Activated CD4-positive, alpha-beta T cell treated with anti-CD3 and anti-CD28 coated beads, Interleukin-2, Interleukin-4, amounts not matched to agents 100 ng/mL and 50 ng/mL, durations not matched to agents 16 hours and 8 hours (primary cell): Measurements from ENCODE around the gene SYNE1.

Experiments used
- DNase-seq: peaks from one replicate; pipeline ENCODE4 v3.0.0-alpha.2; 2020; ENCODE audit warnings: low spot score

SYNE1 gene

GRCh38 chr6:152420696-152421095 lies 216.5 kb downstream of the SYNE1 start:
- DNase-seq: no peak

GRCh38 chr6:152418551-152418950 lies 218.6 kb downstream of the SYNE1 start:
- DNase-seq: no peak

- no peak for DNase-seq
Measured at GRCh38 chr6:152416652-152417051, 220.5 kb downstream of the SYNE1 start.

GRCh38 chr6:152404936-152405595 lies 232.1 kb downstream of the SYNE1 start:
- no peak for DNase-seq

GRCh38 chr6:152404086-152404857 lies 232.9 kb downstream of the SYNE1 start:
- no peak for DNase-seq

GRCh38 chr6:152402791-152403190 lies 234.4 kb downstream of the SYNE1 start:
- DNase-seq: no peak

- no peak for DNase-seq
Measured at GRCh38 chr6:152401978-152402377, 235.2 kb downstream of the SYNE1 start.

GRCh38 chr6:152399399-152399798 lies 237.8 kb downstream of the SYNE1 start:
- no peak for DNase-seq

- no peak for DNase-seq
Measured at GRCh38 chr6:152398993-152399392, 238.2 kb downstream of the SYNE1 start.

GRCh38 chr6:152398316-152398715 lies 238.8 kb downstream of the SYNE1 start:
- no peak for DNase-seq

GRCh38 chr6:152394303-152394702 lies 242.9 kb downstream of the SYNE1 start:
- no peak for DNase-seq

GRCh38 chr6:152391179-152391880 lies 245.8 kb downstream of the SYNE1 start:
- no peak for DNase-seq

- DNase-seq: no peak
Measured at GRCh38 chr6:152387091-152387490, 250.1 kb downstream of the SYNE1 start.

GRCh38 chr6:152386131-152386530 lies 251.0 kb downstream of the SYNE1 start:
- DNase-seq: no peak

GRCh38 chr6:152380993-152381898 lies 255.9 kb downstream of the SYNE1 start:
- DNase-seq: no peak

GRCh38 chr6:152380351-152380767 lies 256.8 kb downstream of the SYNE1 start:
- no peak for DNase-seq

- DNase-seq: no peak
Measured at GRCh38 chr6:152379423-152379822, 257.7 kb downstream of the SYNE1 start.

GRCh38 chr6:152378169-152378568 lies 259.0 kb downstream of the SYNE1 start:
- no peak for DNase-seq

GRCh38 chr6:152375197-152375596 lies 262.0 kb downstream of the SYNE1 start:
- DNase-seq: no peak

- DNase-seq: no peak
Measured at GRCh38 chr6:152372945-152373344, 264.2 kb downstream of the SYNE1 start.

- no peak for DNase-seq
Measured at GRCh38 chr6:152371775-152372174, 265.4 kb downstream of the SYNE1 start.
